HG03342 (cell line): Measurements from ENCODE around the gene ZC2HC1C.

ENCODE experiments used
- ATAC-seq: cut with Tn5 transposase; IDR thresholded peaks from one replicate; pipeline ENCODE4 v1.9.1; 2021; ENCODE audit warnings: mild to moderate bottlenecking, moderate library complexity; ENCODE audit not compliant: unreplicated experiment

The ZC2HC1C gene

GRCh38 chr14:75069121-75069810, at the start of gene ZC2HC1C:
TSS of gene ZC2HC1C (plus strand) at chr14:75069641. CDS start at chr14:75070574, 933 bp downstream.
- peak; percentile 61 for ATAC-seq

DNA sequence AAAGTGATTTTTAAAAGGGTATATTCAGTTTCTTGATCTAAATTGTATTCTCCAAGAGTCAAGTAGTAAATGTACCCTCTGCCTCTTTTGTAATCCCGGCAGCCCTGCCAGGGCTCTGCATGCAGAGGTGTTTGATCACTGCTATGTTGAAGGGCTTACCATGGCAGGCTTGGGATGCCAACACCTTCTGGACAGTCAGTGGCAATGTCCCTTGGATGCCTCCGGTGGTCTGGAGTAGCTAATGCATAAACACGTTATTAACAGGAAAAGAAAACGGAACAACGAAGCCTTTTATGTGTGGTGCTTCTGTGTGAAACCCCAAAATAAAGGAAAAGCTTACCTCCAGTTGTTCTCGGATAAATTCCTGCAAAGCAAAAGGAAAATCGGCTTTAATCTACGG, 46.8 kb upstream of the ZC2HC1C start:
- no peak for ATAC-seq

- ATAC-seq: no peak
Observed at GRCh38 chr14:75023108-75023507, 46.3 kb upstream of the ZC2HC1C start.

DNA sequence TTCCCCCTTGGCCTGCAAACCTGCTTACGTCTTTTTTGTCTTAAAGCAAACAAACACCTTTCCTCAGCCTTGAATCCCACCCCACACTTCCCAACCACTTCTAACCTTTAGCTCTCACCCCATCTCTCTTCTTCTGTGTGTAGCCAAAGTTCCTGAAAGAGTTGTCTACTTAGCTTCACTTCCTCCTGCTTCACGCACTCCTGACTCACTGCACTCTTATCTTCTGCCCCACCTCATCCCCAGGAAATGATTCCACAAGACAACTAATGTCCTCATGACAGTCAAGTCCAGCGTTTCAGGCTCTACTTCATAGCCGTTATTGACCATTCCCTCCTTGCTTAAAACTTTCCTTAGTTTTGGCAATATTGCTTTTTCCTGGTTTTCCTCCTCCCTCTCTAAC, 44.4 kb upstream of the ZC2HC1C start:
- no peak for ATAC-seq

DNA sequence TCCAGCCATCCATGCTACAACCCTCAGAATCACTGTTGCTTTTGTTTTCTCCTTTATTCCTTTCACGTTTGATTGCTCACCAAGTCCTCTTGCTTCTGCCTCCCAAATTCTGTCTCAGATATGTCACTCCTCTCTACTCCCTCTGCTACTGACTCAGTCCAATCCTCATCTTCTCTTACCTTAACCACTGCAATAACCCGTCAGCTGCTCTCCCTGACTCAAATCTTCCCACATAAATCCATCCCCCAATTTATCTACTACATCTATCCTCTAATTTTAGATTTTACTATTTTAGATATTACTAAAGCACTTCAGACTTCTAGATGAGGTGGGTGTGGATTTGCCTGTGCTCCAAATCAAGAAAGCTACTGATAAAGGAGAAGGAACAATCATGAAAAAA, 43.6 kb upstream of the ZC2HC1C start:
- no peak for ATAC-seq

GRCh38 chr14:75030147-75030546, 39.3 kb upstream of the ZC2HC1C start:
- no peak for ATAC-seq

DNA sequence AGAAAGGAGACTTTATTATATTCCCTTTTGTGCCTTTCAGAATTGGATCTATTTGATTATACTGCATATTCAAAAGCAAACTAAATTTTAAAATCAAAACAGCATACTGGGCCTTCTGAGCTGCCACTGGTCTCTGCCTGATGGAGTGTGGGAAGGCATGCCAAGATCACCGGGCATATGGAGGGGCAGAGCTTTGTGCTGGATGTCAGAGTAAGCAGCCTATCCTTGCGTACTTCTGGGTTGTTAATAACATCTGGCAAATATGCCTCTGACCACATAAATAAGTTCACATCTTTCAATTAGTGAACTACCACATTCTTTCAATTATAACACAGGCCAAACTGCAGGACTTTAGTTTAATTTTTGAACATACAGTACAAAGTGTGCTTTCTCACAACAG, 36.5 kb upstream of the ZC2HC1C start:
- no peak for ATAC-seq

- ATAC-seq: no peak
Observed at GRCh38 chr14:75040507-75040906, 28.9 kb upstream of the ZC2HC1C start.

GRCh38 chr14:75040959-75041358, 28.5 kb upstream of the ZC2HC1C start:
- no peak for ATAC-seq

DNA sequence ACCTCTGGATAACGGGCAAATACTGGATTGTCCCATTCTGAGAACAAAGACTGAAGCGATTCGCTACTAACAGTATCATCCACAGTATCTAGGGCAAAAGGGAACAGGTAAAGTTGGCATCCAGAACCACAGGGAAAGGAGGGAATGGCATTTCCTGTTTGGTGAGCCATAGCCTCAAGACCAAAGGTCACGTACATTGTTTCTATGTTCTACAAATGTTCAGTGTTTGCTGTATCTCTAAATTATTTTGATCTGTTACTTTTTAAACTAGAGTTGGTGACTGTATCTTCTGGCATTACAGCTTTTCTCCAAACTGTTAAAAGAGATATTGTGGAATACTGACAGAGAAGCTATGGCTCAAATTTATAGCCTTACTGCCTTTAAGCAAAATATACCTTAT, 27.8 kb upstream of the ZC2HC1C start:
- no peak for ATAC-seq

DNA sequence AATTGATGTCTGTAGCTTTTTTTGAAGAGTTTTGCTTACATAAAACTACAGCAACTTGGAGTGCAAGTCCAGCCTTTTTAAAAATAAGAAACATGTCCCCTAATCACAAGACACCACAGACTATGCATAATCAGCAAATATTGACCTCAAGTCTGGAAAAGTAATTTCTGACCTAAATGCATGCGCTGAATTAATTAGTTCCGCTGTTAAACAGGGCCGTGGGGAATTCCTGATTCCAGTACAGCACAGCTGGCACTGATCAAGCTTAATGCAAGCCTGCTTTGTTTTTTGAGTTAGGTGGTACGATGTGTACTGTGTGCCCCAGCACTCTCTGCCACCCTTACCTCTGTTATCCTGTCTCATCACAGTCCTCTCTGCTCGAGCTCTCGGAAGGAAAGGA, 27.4 kb upstream of the ZC2HC1C start:
- ATAC-seq: no peak

- ATAC-seq: no peak
Observed at GRCh38 chr14:75044322-75044721, 25.1 kb upstream of the ZC2HC1C start.

DNA sequence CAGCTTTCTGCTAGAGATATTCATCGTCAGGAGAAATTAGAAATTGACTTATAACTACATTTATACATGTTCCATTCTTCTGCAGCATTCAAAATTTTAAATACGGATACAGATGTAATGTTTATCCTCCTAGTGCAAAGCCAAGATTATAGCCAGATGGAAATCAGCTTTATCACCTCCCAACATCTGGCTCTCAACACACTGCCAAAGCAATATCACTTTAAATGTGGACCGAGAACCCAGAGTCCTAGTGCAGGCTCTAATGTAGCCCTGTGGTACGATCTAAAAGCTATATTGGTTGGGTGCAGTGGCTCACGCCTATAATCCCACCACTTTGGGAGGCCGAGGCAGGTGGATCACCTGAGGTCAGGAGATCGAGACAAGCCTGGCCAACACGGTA, 24.7 kb upstream of the ZC2HC1C start:
- ATAC-seq: no peak

DNA sequence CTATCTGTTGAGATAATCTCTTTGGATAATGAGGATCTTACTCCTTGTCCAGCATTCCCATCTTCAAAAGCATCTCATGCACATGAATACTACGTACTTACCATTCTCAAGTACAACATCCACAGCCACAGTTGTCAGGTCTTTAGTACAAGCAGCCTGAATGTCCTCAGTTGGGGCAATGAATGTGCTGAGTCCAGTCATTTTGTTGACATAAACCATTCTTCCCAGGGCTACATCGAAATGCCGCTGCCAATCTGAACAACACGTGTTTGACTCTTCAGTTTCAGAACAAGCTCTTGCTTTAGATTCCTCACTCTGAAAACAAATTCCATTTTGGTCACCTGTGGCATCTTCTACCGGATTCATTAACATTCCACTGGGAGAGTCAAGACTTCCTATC, 23.2 kb upstream of the ZC2HC1C start:
- ATAC-seq: no peak

GRCh38 chr14:75046899-75047298, 22.5 kb upstream of the ZC2HC1C start:
- ATAC-seq: no peak

DNA sequence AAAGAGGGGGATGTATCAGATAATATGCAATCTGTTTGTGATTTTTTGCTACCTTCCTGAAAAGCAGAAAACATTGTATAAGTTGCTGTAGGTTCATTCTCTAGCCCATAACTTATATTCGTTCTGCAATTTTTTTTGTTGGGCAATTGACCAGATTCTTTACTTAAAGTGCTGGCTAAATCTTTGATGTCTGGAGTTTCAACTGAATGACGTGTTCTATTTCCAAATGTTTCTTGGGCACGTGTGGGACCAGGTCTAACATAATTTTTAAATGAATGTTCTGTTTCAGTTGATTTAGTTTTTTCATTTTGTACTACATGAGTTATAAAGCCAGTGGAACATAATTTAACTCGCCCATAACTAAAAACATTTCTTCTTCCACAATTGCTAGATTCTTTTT, 21.9 kb upstream of the ZC2HC1C start:
- no peak for ATAC-seq

- no peak for ATAC-seq
Observed at GRCh38 chr14:75048101-75048500, 21.3 kb upstream of the ZC2HC1C start.

DNA sequence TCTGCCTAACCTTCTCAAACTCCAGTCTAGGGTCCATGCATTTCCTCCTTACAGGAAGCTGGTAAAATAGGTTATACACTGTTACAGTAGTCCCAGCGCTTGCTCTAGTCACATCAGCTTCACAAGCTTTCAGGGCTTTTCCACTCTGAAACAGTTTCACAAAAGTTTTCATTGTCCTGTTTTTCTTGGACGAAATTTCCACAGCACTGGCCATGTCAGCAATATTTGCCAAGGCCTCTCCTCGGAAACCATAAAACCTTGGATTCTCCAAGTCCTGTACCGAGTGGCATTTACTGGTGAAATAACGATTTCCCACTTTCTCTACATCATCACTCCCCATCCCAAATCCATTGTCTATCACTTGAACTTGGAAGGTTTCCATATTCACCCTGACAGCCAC, 20.3 kb upstream of the ZC2HC1C start:
- ATAC-seq: no peak

GRCh38 chr14:75049731-75050201, 19.7 kb upstream of the ZC2HC1C start:
- ATAC-seq: no peak

DNA sequence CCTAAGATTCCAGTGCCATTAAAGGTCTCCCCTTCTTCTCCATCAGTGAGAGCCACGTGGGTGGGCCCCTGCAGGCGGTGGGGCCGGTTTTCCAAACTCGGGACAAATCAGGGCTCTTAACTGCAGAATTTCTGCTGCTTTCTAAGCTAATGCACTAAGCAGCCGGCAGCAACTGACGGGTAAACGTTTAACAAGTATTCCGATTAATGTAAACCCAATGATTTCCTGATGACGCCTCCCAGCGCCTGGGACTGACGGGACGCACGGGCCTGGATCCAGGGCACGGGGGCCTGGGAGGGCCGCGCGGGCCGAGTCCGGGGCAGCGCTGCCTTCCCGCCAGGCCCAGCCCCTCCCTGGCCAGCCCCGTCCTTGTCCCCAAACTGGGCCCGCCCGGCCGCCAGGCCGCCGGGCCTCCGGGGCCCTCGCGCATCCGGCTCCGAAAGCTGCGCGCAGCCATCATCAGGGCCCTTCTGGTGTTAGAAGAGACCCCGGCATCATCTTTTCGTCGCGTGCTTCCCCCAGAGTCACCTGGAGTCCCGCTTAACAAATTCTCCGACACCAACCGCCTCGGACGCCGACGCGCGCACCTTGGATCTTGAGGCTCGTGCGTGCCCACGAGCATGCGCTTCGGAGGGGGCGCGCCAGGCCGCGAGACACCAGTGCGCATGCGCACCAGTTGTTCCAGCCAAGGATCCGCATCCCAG, 18.4 kb upstream of the ZC2HC1C start, which contains the start of gene MLH3:
TSS of gene MLH3 (minus strand) at position 616 of the 704 bp plus-strand sequence. CDS start 1,812 bp downstream, outside the sequence.
- peak; percentile 61 for ATAC-seq

- no peak for ATAC-seq
Observed at GRCh38 chr14:75051556-75051899, 17.9 kb upstream of the ZC2HC1C start.
